HG03520 (cell line): Measurements from ENCODE around the gene ILF3.

ENCODE experiments used
- ATAC-seq: cut with Tn5 transposase; IDR thresholded peaks from one replicate; pipeline ENCODE4 v1.9.1; 2021; ENCODE audit warnings: mild to moderate bottlenecking, moderate library complexity; ENCODE audit not compliant: unreplicated experiment

ILF3 gene

GRCh38 chr19:10727685-10728201 lies 73.6 kb downstream of the ILF3 start:
- ATAC-seq, result no peak

DNA sequence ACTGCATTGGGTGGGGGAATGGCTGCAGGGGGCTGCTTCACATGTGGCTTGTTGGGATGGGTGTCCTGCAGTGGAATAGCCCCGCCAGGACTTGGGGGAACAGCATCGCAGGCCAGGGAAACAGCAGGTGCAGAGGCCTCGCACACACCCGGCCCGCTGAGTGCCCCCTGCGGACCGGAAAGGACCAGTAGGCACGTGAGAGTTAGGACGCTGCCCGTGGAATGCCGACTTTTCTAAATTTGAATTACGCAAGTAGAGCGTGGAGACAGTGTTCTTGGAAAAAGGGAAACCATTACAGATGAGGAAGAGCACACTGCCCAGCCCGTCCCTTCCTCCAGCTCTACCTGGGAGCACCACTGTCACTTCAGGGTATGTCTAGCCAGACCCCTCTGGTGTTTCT lies 75.3 kb downstream of the ILF3 start:
- ATAC-seq, result no peak

- ATAC-seq, result no peak
Measured at GRCh38 chr19:10730932-10731331, 76.8 kb downstream of the ILF3 start.

GRCh38 chr19:10735741-10736140 lies 81.6 kb downstream of the ILF3 start:
- ATAC-seq, result no peak

- no peak for ATAC-seq
Measured at GRCh38 chr19:10736189-10736588, 82.0 kb downstream of the ILF3 start.

DNA sequence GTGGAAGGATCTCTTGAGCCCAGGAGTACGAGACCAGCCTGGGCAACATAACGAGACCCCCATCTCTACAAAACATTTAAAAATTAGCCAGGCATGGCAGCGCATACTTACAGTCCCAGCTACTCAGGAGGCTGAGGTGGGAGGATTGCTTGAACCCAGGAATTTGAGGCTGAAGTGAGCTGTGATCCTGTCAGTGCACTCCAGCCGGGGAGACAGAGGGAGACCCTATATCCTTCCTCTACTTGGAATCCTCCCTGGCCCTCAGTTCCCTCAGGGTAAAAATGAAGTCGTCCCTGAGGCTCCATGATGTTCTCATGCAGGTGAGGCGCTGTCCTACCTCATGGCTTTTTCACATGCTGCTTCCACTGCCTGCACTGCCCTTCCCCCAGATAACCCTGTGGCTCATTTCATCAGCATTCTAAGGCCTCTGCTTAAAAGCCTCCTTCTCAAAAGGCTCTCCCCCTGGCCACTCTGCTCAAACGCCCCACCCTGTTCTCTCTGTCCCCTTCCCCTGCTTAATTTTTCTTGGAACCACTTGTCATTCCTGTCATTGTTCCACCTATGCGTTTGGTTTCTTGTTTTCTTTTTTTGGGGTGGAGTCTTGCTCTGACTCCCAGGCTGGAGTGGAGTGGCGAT lies 82.9 kb downstream of the ILF3 start:
- ATAC-seq, result no peak

- ATAC-seq, result no peak
Measured at GRCh38 chr19:10737722-10738121, 83.6 kb downstream of the ILF3 start.

DNA sequence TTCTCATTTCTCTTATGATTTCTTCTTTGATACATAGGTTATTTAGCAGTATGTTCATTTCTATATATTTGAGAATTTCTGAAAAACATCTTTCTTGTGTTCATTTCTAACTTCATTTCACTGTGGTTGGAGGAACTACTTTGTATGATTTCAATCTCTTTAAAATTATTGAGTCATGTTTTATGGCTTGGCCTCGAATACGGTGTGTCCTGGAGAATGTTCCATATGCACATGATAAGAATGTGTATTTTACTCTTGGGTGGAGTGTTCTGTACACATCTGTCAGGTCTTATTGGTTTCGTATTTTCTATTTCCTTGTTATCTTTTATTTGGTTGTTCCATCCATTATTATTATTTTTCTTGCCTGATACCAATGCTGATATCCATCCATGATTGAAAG lies 86.7 kb downstream of the ILF3 start:
- no peak for ATAC-seq
